ENCODE data around the gene ZBED2.

DNA sequence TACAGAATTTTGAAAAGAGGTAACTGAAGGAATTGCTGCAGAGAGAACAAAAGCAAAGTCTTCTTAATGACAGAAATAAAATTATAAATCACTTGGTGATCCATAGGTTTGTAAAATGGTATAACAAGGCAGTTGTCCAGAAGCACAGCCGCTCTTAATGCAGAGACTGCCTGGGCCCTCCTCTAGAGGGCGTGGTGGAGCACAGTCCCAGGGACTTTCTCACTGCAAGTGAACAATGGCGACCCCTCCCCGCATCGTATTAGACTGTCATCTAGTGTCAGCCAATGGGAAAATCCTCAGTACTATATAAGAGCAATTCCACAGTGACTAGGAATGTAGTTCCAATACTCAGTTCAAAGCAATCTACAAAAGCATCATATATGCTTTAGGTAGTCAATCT lies 26.4 kb upstream of the ZBED2 start:
- TF ChIP-seq, protein P1, sequence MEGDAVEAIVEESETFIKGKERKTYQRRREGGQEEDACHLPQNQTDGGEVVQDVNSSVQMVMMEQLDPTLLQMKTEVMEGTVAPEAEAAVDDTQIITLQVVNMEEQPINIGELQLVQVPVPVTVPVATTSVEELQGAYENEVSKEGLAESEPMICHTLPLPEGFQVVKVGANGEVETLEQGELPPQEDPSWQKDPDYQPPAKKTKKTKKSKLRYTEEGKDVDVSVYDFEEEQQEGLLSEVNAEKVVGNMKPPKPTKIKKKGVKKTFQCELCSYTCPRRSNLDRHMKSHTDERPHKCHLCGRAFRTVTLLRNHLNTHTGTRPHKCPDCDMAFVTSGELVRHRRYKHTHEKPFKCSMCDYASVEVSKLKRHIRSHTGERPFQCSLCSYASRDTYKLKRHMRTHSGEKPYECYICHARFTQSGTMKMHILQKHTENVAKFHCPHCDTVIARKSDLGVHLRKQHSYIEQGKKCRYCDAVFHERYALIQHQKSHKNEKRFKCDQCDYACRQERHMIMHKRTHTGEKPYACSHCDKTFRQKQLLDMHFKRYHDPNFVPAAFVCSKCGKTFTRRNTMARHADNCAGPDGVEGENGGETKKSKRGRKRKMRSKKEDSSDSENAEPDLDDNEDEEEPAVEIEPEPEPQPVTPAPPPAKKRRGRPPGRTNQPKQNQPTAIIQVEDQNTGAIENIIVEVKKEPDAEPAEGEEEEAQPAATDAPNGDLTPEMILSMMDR (IDR thresholded peaks at IDR 0.05): no peak
- no peak for TF ChIP-seq POLR2A (IDR thresholded peaks at IDR 0.05)

Measured in body of pancreas (tissue), 4 donors.